GM12865 (cell line): Measurements from ENCODE around the gene PCGF3.
A peak's percentile ranks its signal among the peaks of the same experiment; 100 is the strongest.
"Not testable (repeated sequence)": the region's sequence is repeated elsewhere in the genome, so short reads cannot be mapped to it uniquely, and the experiment has no call there.

ENCODE experiments used
- DNase-seq: peaks from one replicate; pipeline ENCODE4 v3.0.0; 2010; ENCODE audit warnings: low read depth
- H3K4me3 ChIP-seq: 2 replicates; pipeline ENCODE4 v1.5.1; 2011; ENCODE audit warnings: mild to moderate bottlenecking, low read depth, low read length, control low read depth
- CTCF ChIP-seq: IDR thresholded peaks from 2 replicates; pipeline ENCODE4 v1.5.1; 2011; ENCODE audit warnings: low read length, control low read depth, low read depth, inconsistent platforms; ENCODE audit not compliant: insufficient read depth; ENCODE audit errors: missing control alignments

The PCGF3 gene

GRCh38 chr4:803884-804283, 98.3 kb downstream of the PCGF3 start:
- no peak for DNase-seq
- H3K4me3 ChIP-seq = no peak overlapping the region
- TF ChIP-seq CTCF = no peak

GRCh38 chr4:804804-805203, 99.2 kb downstream of the PCGF3 start:
- no peak for DNase-seq
- no peak overlapping the region for H3K4me3 ChIP-seq
- TF ChIP-seq CTCF = no peak

- not testable (repeated sequence) for DNase-seq, H3K4me3 ChIP-seq
Measured at GRCh38 chr4:806979-807378, 101.3 kb downstream of the PCGF3 start.

- DNase-seq = no peak
- no peak overlapping the region for H3K4me3 ChIP-seq
- TF ChIP-seq CTCF = no peak
Measured at GRCh38 chr4:807792-808191, 102.2 kb downstream of the PCGF3 start.

- no peak for DNase-seq
- H3K4me3 ChIP-seq = no peak overlapping the region
- TF ChIP-seq CTCF = no peak
Measured at GRCh38 chr4:808860-809570, 103.4 kb downstream of the PCGF3 start.

GRCh38 chr4:813900-814299, 108.3 kb downstream of the PCGF3 start:
- TF ChIP-seq CTCF = peak; percentile 23
- no peak overlapping the region for H3K4me3 ChIP-seq
- DNase-seq = peak; percentile 35

- TF ChIP-seq CTCF = no peak
- H3K4me3 ChIP-seq = no peak overlapping the region
- no peak for DNase-seq
Measured at GRCh38 chr4:814312-814850, 108.7 kb downstream of the PCGF3 start.
